B cell (primary cell): ENCODE data around the gene NFAT5. TPM values are rescaled to one million over a fixed set of nuclear protein-coding genes. Genes with fewer than 3 reads are reported as not detected.
A peak's percentile ranks its signal among the peaks of the same experiment; 100 is the strongest.

ENCODE experiments used
- ATAC-seq: fragments of 200-7000 bp; cut with Tn5 transposase; one replicate; pipeline ENCODE4 v1.10.0; 2021; ENCODE audit warnings: low read depth, mild to moderate bottlenecking, moderate number of reproducible peaks, moderate library complexity
- CTCF ChIA-PET: fragments of 350-600 bp; sonication (Branson Sonifier 250); formaldehyde crosslinking; loops from one replicate; lab custom pipeline; 2021; ENCODE audit warnings: antibody characterized with exemption, inconsistent platforms; lab: Charles Lee
- POLR2A ChIA-PET: fragments of 350-600 bp; sonication (Branson Sonifier 250); formaldehyde crosslinking; loops from one replicate; lab custom pipeline; 2021; ENCODE audit warnings: antibody characterized with exemption; lab: Charles Lee
- DNase-seq: peaks from one replicate; pipeline ENCODE4 v3.0.0; 2013
- H2AFZ ChIP-seq: 2 replicates; pipeline ENCODE4 v1.6.1; 2012; ENCODE audit warnings: mild to moderate bottlenecking, low read depth, low read length; ENCODE audit not compliant: insufficient read depth, poor library complexity, severe bottlenecking
- H3K27ac ChIP-seq, 2 donors: 1 replicate in 1 of 2; 2 replicates in 1 of 2; pipeline ENCODE4 v1.5.1; 2012 to 2013; ENCODE audit warnings: low read length in 2 of 2, mild to moderate bottlenecking in 2 of 2, moderate library complexity in 1 of 2
- H3K27me3 ChIP-seq, 4 experiments: fragments of 200-600 bp in 1 of 4; sonication (generic) in 1 of 4; replicated peaks in 1 of 4; 1 replicate in 2 of 4; 2 replicates in 2 of 4; pipeline versions ENCODE4 v1.6.1 to v1.7.0; 2013 to 2016; ENCODE audit warnings: low read length in 3 of 4, mild to moderate bottlenecking in 2 of 4, mixed read lengths in 1 of 4, moderate library complexity in 1 of 4; ENCODE audit not compliant: insufficient read depth in 4 of 4, control insufficient read depth in 3 of 4; ENCODE audit errors: control extremely low read depth in 1 of 4
- H3K36me3 ChIP-seq, 2 experiments: replicated peaks in 1 of 2; 1 replicate in 1 of 2; 2 replicates in 1 of 2; pipeline versions ENCODE4 v1.6.1 to v1.7.1; 2013; ENCODE audit warnings: low read length in 1 of 2; ENCODE audit not compliant: insufficient read depth in 2 of 2, control insufficient read depth in 1 of 2; ENCODE audit errors: control extremely low read depth in 1 of 2, extremely low read depth in 1 of 2
- H3K4me1 ChIP-seq, 2 donors: fragments of 200-600 bp in 1 of 2; sonication (generic) in 1 of 2; 1 replicate in 1 of 2; 2 replicates in 1 of 2; pipeline versions ENCODE4 v1.5.1 to v1.6.1; 2013 to 2017; ENCODE audit warnings: low read length in 2 of 2; ENCODE audit not compliant: control insufficient read depth in 2 of 2, insufficient read depth in 2 of 2
- H3K4me2 ChIP-seq: replicated peaks from 2 replicates; pipeline ENCODE3; 2012; ENCODE audit warnings: mild to moderate bottlenecking, low read depth, low read length; ENCODE audit not compliant: poor library complexity, severe bottlenecking
- H3K4me3 ChIP-seq, 5 experiments: fragments of 200-600 bp in 1 of 5; sonication (generic) in 1 of 5; 1 replicate in 3 of 5; 2 replicates in 2 of 5; pipeline versions ENCODE4 v1.5.1 to v1.7.0; 2011 to 2016; ENCODE audit warnings: low read length in 4 of 5, mild to moderate bottlenecking in 4 of 5, low read depth in 2 of 5, control low read depth in 1 of 5, moderate library complexity in 1 of 5; ENCODE audit not compliant: insufficient read depth in 1 of 5; ENCODE audit errors: control extremely low read depth in 1 of 5, extremely low read depth in 1 of 5
- H3K79me2 ChIP-seq: fragments of 200-600 bp; sonication (generic); one replicate; pipeline ENCODE4 v1.6.0; 2016; ENCODE audit warnings: low read length; ENCODE audit not compliant: control insufficient read depth, insufficient read depth
- H3K9ac ChIP-seq: fragments of 200-600 bp; sonication (generic); 2 replicates; pipeline ENCODE4 v1.6.1; 2017; ENCODE audit warnings: mild to moderate bottlenecking, low read length, moderate library complexity
- H3K9me3 ChIP-seq, 3 donors: one replicate each; pipeline versions ENCODE4 v1.6.1 to v1.7.1; 2013; ENCODE audit warnings: low read length in 2 of 3; ENCODE audit not compliant: control insufficient read depth in 2 of 3, insufficient read depth in 1 of 3; ENCODE audit errors: control extremely low read depth in 1 of 3
- H4K20me1 ChIP-seq: 2 replicates; pipeline ENCODE4 v1.6.0; 2012; ENCODE audit warnings: mild to moderate bottlenecking, low read length; ENCODE audit not compliant: insufficient read depth, control insufficient read depth, poor library complexity, severe bottlenecking
- H3K27ac Mint-ChIP-seq: one replicate; pipeline ENCODE4 v1.8.0; 2021; ENCODE audit warnings: mixed read lengths
- H3K27me3 Mint-ChIP-seq: one replicate; pipeline ENCODE4 v1.8.0; 2021; ENCODE audit warnings: mixed read lengths
- H3K4me1 Mint-ChIP-seq: one replicate; pipeline ENCODE4 v1.8.0; 2021; ENCODE audit warnings: mixed read lengths
- H3K4me3 Mint-ChIP-seq: one replicate; pipeline ENCODE4 v1.8.0; 2021; ENCODE audit warnings: mixed read lengths
- H3K9me3 Mint-ChIP-seq: one replicate; pipeline ENCODE4 v1.8.0; 2022; ENCODE audit warnings: mixed read lengths; ENCODE audit not compliant: insufficient read depth
- CTCF ChIP-seq: fragments of 200-600 bp; IDR thresholded peaks from one replicate; pipeline ENCODE4 v1.8.0; 2022; ENCODE audit warnings: antibody characterized with exemption, mild to moderate bottlenecking
- EZH2 ChIP-seq: IDR thresholded peaks from 2 replicates; pipeline ENCODE4 v1.6.1; 2012; ENCODE audit warnings: borderline replicate concordance, low read depth, mild to moderate bottlenecking, moderate library complexity, low read length; ENCODE audit not compliant: insufficient read depth, poor library complexity, severe bottlenecking
- WGBS: methylation state at CpG from one replicate; pipeline ENCODE4 v1.1.5; 2013; ENCODE audit warnings: missing lambda C conversion rate; ENCODE audit not compliant: insufficient coverage; 5-methylcytosine and 5-hydroxymethylcytosine counted together
- intact Hi-C: fragments of 100-400 bp; cut with micrococcal nuclease; formaldehyde crosslinking; loops from one replicate; pipeline ENCODE4 v1.10.0; 2022
- polyA plus RNA-seq: library from polyadenylated mRNA; depleted of rRNA; stranded (reverse); fragments of >200 nt; gene quantifications from 2 replicates; pipeline ENCODE4 v1.2.3, GENCODE V29; 2012
- total RNA-seq, 2 donors: library from RNA; stranded (reverse); fragments of 120-200 nt in 1 of 2; gene quantifications; 1 replicate in 1 of 2; 2 replicates in 1 of 2; pipeline versions ENCODE4 v1.2.3 to v1.2.4, GENCODE V29; 2013 to 2022

The NFAT5 gene
- total and polyA plus RNA-seq, 2 donors (not counting 1 experiment from before 2014, with no cell fraction given), result 6.3 to 50.0 TPM

DNA sequence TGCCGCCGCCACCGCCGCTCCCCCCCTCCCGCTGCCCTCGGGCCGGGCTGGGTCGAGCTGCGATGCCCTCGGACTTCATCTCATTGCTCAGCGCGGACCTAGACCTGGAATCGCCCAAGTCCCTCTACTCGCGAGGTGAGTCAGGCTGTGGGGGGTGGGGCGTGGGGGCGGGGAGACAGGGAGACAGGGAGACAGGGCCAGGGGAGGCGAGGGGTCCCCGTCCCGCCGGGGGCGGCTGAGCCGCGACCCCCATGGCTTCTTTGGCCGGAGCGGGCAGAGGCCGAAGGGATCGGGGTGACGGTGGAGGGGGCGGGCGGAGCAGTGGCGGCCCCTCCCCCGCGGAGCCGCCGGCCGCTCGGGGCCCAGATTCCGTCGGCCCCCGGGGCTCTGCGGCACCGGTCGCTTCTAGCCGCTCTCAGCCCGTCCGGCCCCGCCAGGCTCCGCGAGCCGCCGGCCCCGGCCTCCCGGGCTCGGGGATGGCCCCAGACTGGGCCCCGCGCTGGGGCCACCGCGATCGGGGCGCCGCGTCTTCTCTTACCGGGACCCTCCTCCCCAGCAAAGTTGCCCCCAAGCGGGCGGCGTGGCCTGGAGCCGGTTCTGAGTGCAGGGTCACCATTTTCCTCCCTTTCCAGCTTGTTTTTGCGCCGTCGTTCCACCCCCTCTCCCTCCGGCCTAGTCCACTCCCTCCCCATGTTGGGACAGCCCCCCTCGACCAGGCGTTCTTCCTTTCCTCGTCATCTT, 644 bp downstream of the NFAT5 start:
- H4K20me1 ChIP-seq, result peaks cover 4% of the 10 kb centered on the region
- peak overlapping the region; percentile 63 to 88 (median 73) for H3K4me3 ChIP-seq
- peak; percentile 72 for DNase-seq
- peak overlapping the region; percentile 88 to 95 for H3K27ac ChIP-seq
- H3K4me1 ChIP-seq, result peaks cover 33 to 39% of the 10 kb centered on the region in 2 donors
- peak; percentile 37 for ATAC-seq
- H3K9ac ChIP-seq, result peak overlapping the region; percentile 90
- H2AFZ ChIP-seq, result peak overlapping the region; percentile 84
- under 1% methylated on average over 69 of the region's 75 CpGs for WGBS
- peaks cover 52% of the 10 kb centered on the region for H3K4me1 Mint-ChIP-seq
- no peaks in the 10 kb centered on the region for H3K27me3 ChIP-seq
- H3K36me3 ChIP-seq, result peaks cover 0 to 2% of the 10 kb centered on the region in 2 experiments
- H3K4me3 Mint-ChIP-seq, result peak overlapping the region; percentile 97
- peak overlapping the region; percentile 78 for H3K4me2 ChIP-seq
- H3K9me3 ChIP-seq, result no peaks in the 10 kb centered on the region
- intact Hi-C loops, result loop anchor here (2.0 to 10.0 kb wide), 3 partner anchors 188 to 382 kb away; partner anchors contain the start of genes NOB1, SNTB2 and WWP2
- no peak for TF ChIP-seq EZH2
- TF ChIP-seq CTCF, result no peak
- H3K9me3 Mint-ChIP-seq, result no peaks in the 10 kb centered on the region
- peaks cover 55% of the 10 kb centered on the region for H3K79me2 ChIP-seq
- H3K27me3 Mint-ChIP-seq, result no peaks in the 10 kb centered on the region
- CTCF ChIA-PET, result interaction anchor here (1.0 to 5.6 kb wide), 3 partner anchors 16 to 170 kb away, joined by 3 to 26 read pairs (median 5); no protein-coding TSS in a partner anchor
- POLR2A ChIA-PET, result no interaction called here
- H3K27ac Mint-ChIP-seq, result peak overlapping the region; percentile 94
